BE2C (cell line): ENCODE results near the gene USH2A.

ENCODE experiments used
- DNase-seq: peaks from one replicate; pipeline ENCODE4 v3.0.0-alpha.2; 2020
- H3K27me3 ChIP-seq: fragments of 250-450 bp; sonication (Bioruptor Pico); 2 replicates; pipeline ENCODE4 v1.5.1; 2020; ENCODE audit warnings: mild to moderate bottlenecking
- H3K36me3 ChIP-seq: fragments of 250-450 bp; sonication (Bioruptor Pico); 2 replicates; pipeline ENCODE4 v1.5.1; 2020; ENCODE audit warnings: mild to moderate bottlenecking
- H3K4me1 ChIP-seq: fragments of 250-450 bp; sonication (Bioruptor Pico); 2 replicates; pipeline ENCODE4 v1.5.1; 2020
- H3K4me3 ChIP-seq: 2 replicates; pipeline ENCODE4 v1.5.1; 2011; ENCODE audit warnings: low read depth, low read length
- H3K9me3 ChIP-seq: fragments of 250-450 bp; sonication (Bioruptor Pico); 2 replicates; pipeline ENCODE4 v1.5.1; 2020
- TF ChIP-seq, protein P1 (sequence below): IDR thresholded peaks from 2 replicates; pipeline ENCODE4 v1.5.1; 2012; ENCODE audit warnings: mild to moderate bottlenecking, low read depth, low read length

Gene USH2A

DNA sequence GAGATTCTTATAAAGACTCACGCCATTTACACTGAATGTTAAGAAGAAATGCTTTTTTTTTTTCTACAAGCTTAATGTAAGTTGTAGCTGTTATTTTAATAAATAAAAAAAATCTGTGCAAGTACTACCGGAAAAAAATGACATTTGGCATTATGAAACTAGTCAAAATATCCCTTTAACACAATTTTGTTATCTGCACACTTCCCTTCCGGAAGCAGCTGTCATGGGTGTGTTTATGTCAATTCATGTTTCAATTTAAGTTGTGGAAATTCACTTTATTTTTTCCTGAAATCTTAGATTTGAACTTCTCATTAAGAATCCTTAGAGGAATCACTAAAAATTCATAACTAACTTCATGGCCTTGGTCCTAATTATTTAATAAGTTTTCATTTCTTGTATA is 548.0 kb downstream of the USH2A start:
- no peaks in the 10 kb centered on the region for H3K27me3 ChIP-seq
- H3K9me3 ChIP-seq, result no peaks in the 10 kb centered on the region
- no peak overlapping the region for H3K4me3 ChIP-seq
- no peak for DNase-seq
- no peaks in the 10 kb centered on the region for H3K4me1 ChIP-seq
- TF ChIP-seq, protein P1, sequence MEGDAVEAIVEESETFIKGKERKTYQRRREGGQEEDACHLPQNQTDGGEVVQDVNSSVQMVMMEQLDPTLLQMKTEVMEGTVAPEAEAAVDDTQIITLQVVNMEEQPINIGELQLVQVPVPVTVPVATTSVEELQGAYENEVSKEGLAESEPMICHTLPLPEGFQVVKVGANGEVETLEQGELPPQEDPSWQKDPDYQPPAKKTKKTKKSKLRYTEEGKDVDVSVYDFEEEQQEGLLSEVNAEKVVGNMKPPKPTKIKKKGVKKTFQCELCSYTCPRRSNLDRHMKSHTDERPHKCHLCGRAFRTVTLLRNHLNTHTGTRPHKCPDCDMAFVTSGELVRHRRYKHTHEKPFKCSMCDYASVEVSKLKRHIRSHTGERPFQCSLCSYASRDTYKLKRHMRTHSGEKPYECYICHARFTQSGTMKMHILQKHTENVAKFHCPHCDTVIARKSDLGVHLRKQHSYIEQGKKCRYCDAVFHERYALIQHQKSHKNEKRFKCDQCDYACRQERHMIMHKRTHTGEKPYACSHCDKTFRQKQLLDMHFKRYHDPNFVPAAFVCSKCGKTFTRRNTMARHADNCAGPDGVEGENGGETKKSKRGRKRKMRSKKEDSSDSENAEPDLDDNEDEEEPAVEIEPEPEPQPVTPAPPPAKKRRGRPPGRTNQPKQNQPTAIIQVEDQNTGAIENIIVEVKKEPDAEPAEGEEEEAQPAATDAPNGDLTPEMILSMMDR, result no peak
- H3K36me3 ChIP-seq, result no peaks in the 10 kb centered on the region

DNA sequence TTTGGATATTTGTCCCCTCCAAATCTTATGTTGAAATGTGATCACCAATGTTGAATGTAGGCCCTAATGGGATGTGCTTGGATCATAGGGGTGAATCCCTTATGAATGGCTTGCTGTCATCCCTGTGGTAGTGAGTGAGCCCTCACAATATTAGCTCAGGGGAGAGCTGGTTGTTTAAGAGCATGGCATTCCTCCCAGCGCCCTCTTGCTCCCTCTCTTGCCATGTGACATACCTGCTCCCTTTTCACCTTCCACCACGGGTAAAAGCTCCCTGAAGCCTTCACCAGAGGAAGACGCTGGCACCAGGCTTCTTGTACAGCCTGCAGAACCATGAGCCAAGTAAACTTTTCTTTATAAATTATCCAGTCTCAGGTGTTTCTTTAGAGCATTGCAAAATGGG is 550.6 kb downstream of the USH2A start:
- H3K9me3 ChIP-seq, result no peaks in the 10 kb centered on the region
- no peak for DNase-seq
- TF ChIP-seq, protein P1, result no peak

DNA sequence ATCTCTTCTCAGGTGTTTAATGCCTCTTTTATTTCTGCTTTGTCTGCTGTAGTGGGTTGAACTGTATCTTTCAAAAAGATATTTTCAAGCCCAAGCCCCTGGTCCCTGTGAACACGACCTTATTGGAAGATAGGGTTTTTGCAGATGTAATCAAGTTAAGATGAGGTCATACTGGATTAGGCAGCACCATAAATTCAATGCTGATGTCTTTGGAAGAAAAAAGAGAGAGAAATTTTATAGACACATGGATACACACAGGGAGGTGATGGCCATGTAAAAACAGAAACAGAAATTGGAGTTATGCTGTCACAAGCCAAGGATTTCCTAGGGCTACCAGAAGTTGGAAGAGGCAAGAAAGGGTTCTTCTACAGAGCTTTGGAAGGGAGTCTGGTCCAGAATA is 554.7 kb downstream of the USH2A start:
- H3K9me3 ChIP-seq, result no peaks in the 10 kb centered on the region
- no peak for DNase-seq
- H3K4me1 ChIP-seq, result no peaks in the 10 kb centered on the region
- TF ChIP-seq, protein P1, result no peak
- no peak overlapping the region for H3K4me3 ChIP-seq
- H3K27me3 ChIP-seq, result no peaks in the 10 kb centered on the region
- H3K36me3 ChIP-seq, result no peaks in the 10 kb centered on the region

More for the DNA sequence above, 550.6 kb downstream of the USH2A start:
- no peaks in the 10 kb centered on the region for H3K27me3 ChIP-seq
- H3K4me3 ChIP-seq, result no peak overlapping the region
- H3K4me1 ChIP-seq, result no peaks in the 10 kb centered on the region
- H3K36me3 ChIP-seq, result no peaks in the 10 kb centered on the region

DNA sequence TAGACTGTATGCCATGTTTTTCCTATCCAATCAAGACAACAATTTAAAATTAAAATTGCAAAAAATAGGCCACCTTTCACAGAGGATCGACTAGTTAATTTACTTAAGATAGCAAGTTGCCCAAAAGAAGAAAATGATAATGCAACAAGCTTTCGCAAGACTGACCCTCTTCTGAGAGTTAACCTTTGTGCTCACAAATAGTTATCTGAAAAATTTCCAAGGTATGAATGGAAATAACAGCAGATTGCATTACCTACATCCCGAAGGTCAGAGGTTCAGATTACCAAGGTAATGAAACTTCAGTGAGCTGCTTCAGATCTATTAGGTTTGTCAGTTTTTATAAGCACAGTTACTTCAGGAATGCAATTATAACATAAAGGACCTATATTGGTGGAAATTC is 558.2 kb downstream of the USH2A start:
- Histone ChIP-seq H3K9me3 (no peaks in the 10 kb centered on the region), H3K4me1 (no peaks in the 10 kb centered on the region), H3K4me3 (no peak overlapping the region), H3K36me3 (no peaks in the 10 kb centered on the region), H3K27me3 (no peaks in the 10 kb centered on the region)
- DNase-seq, result no peak
- TF ChIP-seq, protein P1, result no peak

DNA sequence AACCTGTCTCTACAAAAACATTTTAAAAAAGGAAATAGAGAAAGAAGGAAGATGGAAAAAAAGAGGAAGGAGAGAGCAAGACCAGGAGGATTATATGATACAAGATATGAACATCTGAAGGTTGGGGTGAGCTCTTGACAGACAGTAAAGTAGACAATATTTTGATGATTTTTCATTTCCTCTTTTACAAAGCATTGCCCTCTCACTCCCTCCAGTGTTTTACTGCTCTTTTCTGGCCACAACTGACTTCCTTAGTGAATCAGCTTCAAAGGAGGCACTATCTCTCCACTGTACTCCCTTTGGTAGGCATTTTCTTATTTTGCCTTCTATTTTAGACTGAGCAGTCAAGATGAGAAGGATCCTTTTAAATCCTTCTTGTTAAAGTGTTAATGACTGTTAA is 559.5 kb downstream of the USH2A start:
- H3K4me3 ChIP-seq, result no peak overlapping the region
- no peaks in the 10 kb centered on the region for H3K9me3 ChIP-seq
- TF ChIP-seq, protein P1, result no peak
- H3K36me3 ChIP-seq, result no peaks in the 10 kb centered on the region
- no peak for DNase-seq
- H3K4me1 ChIP-seq, result no peaks in the 10 kb centered on the region
- no peaks in the 10 kb centered on the region for H3K27me3 ChIP-seq

DNA sequence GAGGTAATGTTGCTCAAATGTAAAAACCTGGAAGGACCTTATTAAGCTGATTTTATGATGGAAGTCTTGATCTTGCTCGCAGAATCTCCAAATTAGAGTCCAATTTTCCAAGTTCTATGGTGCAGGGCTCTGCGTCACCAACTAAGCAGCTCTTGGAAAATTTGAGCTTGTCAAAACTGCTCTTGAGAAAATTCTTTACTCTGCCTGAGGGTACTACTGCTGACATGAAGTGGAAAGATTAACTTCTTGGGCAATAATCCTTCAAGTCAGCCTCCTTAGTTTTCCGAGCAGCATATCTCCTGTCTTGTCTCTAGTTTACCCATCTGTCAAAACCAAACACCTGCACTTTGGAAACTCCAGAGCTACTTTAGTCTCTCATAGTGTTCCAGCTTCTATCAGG is 562.4 kb downstream of the USH2A start:
- TF ChIP-seq, protein P1, result no peak

More for the DNA sequence above, 562.4 kb downstream of the USH2A start:
- no peaks in the 10 kb centered on the region for H3K36me3 ChIP-seq
- no peak overlapping the region for H3K4me3 ChIP-seq
- H3K27me3 ChIP-seq, result no peaks in the 10 kb centered on the region
- H3K9me3 ChIP-seq, result no peaks in the 10 kb centered on the region
- no peak for DNase-seq
- H3K4me1 ChIP-seq, result no peaks in the 10 kb centered on the region
